H1 (cell line): ENCODE measurements around the gene KYNU.

Source experiments
- RFX5 ChIP-seq: IDR thresholded peaks from 2 replicates; pipeline ENCODE4 v1.6.1; 2011; ENCODE audit warnings: low read depth, low read length, improper control_type of control experiment, borderline replicate concordance
- TF ChIP-seq, protein P1 (sequence below), 3 experiments: IDR thresholded peaks; 1 replicate in 2 of 3; 2 replicates in 1 of 3; pipeline versions ENCODE4 v1.5.1 to v1.6.1; 2011; ENCODE audit warnings: low read length in 3 of 3, mild to moderate bottlenecking in 3 of 3, inconsistent platforms in 2 of 3, low read depth in 1 of 3, moderate library complexity in 1 of 3; ENCODE audit not compliant: insufficient read depth in 1 of 3; ENCODE audit errors: control extremely low read depth in 1 of 3
- TF ChIP-seq, protein P2 (sequence below): IDR thresholded peaks from 2 replicates; pipeline ENCODE4 v1.6.1; 2012; ENCODE audit warnings: inconsistent platforms
- TF ChIP-seq, protein P3 (sequence below): IDR thresholded peaks from 2 replicates; pipeline ENCODE4 v1.6.1; 2012; ENCODE audit warnings: inconsistent platforms

DNA sequence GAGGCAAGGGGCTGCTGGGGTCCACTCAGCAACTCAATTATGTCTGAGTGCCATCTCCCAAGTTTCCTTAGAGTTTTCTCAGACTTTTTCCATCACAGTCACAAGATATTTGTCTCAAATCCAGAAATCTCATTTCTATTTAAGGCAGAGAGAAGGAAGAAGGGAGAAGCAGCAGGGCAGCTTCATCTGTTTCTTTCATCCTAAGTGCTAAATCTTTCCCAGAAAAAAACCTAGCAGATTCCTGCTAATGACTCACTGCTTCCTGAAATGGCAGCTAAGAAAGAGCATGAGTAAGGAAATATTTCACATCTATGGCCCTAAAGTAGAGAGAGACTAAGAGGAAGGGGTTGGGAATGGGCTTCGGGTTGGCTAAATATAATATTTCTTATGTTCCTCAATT lies 88.0 kb downstream of the KYNU start:
- no peak for TF ChIP-seq RFX5
- TF ChIP-seq, protein P1, sequence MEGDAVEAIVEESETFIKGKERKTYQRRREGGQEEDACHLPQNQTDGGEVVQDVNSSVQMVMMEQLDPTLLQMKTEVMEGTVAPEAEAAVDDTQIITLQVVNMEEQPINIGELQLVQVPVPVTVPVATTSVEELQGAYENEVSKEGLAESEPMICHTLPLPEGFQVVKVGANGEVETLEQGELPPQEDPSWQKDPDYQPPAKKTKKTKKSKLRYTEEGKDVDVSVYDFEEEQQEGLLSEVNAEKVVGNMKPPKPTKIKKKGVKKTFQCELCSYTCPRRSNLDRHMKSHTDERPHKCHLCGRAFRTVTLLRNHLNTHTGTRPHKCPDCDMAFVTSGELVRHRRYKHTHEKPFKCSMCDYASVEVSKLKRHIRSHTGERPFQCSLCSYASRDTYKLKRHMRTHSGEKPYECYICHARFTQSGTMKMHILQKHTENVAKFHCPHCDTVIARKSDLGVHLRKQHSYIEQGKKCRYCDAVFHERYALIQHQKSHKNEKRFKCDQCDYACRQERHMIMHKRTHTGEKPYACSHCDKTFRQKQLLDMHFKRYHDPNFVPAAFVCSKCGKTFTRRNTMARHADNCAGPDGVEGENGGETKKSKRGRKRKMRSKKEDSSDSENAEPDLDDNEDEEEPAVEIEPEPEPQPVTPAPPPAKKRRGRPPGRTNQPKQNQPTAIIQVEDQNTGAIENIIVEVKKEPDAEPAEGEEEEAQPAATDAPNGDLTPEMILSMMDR (IDR thresholded peaks at IDR 0.05; ENCODE audit: control extremely low read depth in 1 of 3, insufficient read depth in 1 of 3, low read depth in 1 of 3, low read length in 3 of 3), result no peak
- TF ChIP-seq, protein P2, sequence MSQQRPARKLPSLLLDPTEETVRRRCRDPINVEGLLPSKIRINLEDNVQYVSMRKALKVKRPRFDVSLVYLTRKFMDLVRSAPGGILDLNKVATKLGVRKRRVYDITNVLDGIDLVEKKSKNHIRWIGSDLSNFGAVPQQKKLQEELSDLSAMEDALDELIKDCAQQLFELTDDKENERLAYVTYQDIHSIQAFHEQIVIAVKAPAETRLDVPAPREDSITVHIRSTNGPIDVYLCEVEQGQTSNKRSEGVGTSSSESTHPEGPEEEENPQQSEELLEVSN, result no peak
- TF ChIP-seq, protein P3, sequence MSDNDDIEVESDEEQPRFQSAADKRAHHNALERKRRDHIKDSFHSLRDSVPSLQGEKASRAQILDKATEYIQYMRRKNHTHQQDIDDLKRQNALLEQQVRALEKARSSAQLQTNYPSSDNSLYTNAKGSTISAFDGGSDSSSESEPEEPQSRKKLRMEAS, result no peak
